Erythroblast (primary cell): ENCODE results near the gene CTSS.

Source experiments
- GATA1 ChIP-seq: IDR thresholded peaks from 2 replicates; pipeline ENCODE4 v1.6.1; 2011; ENCODE audit warnings: low read depth, mild to moderate bottlenecking, control low read depth, low read length, moderate library complexity
- POLR2A ChIP-seq: IDR thresholded peaks from 2 replicates; pipeline ENCODE4 v1.6.1; 2011; ENCODE audit warnings: mild to moderate bottlenecking, low read length

DNA sequence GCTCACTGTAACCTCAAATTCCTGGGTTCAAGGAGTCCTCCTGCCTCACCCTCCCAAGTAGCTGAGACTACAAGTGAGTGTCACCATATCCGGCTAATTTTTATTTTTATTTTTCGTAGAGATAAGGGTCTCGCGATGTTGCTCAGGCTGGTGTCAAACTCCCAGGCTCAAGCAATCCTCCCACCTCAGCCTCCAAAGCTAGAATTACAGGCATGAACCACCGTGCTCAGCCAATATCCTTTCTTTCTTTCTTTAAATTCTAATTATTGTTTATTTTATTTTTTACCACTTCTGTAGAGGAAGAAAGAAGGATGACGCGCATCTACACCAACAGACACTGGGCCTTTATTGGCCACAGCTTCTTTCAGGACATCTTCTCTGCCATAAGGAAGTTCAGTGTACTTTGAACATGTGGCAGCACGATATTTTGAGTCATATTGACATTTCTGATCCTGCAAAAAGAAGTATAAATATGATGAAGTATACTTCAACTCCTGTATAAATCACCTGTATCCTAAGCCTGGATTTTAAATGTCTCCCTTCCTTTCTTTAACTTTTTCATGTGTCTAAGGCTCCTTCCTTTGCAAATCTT, 15.8 kb downstream of the CTSS start:
- TF ChIP-seq POLR2A (no peak), GATA1 (no peak)
